ENCODE data around the gene OLFM2.

Gene OLFM2

GRCh38 chr19:9970481-9970880, 34.2 kb upstream of the OLFM2 start:
- H2AFZ ChIP-seq (ENCODE audit: low read depth): no peak overlapping the region
- H3K27me3 ChIP-seq (ENCODE audit: insufficient read depth, low read depth): peaks cover 19% of the 10 kb centered on the region
- no peaks in the 10 kb centered on the region for H4K20me1 ChIP-seq (ENCODE audit: insufficient read depth)
- no peak overlapping the region for H3K4me3 ChIP-seq (IDR thresholded peaks at IDR 0.05; ENCODE audit: insufficient read depth, low read depth, low read length)
- no peak overlapping the region for H3K9ac ChIP-seq
- no peaks in the 10 kb centered on the region for H3K36me3 ChIP-seq (ENCODE audit: insufficient read depth)
- no peak overlapping the region for H3K4me2 ChIP-seq
- H3K27ac ChIP-seq: no peak overlapping the region
- TF ChIP-seq CTCF (conservative IDR thresholded peaks at IDR 0.05; ENCODE audit: low read depth, low read length): no peak
- no peaks in the 10 kb centered on the region for H3K79me2 ChIP-seq (ENCODE audit: insufficient read depth, low read depth)
- H3K4me1 ChIP-seq (ENCODE audit: low read depth, poor library complexity, severe bottlenecking): no peaks in the 10 kb centered on the region

- Histone ChIP-seq H3K36me3 (ENCODE audit: insufficient read depth) (no peaks in the 10 kb centered on the region), H3K79me2 (ENCODE audit: insufficient read depth, low read depth) (no peaks in the 10 kb centered on the region), H3K27me3 (ENCODE audit: insufficient read depth, low read depth) (peaks cover 14% of the 10 kb centered on the region), H3K27ac (no peak overlapping the region), H4K20me1 (ENCODE audit: insufficient read depth) (no peaks in the 10 kb centered on the region), H2AFZ (ENCODE audit: low read depth) (no peak overlapping the region), H3K4me2 (no peak overlapping the region), H3K4me1 (ENCODE audit: low read depth, poor library complexity, severe bottlenecking) (no peaks in the 10 kb centered on the region), H3K9ac (no peak overlapping the region), H3K4me3 (IDR thresholded peaks at IDR 0.05; ENCODE audit: insufficient read depth, low read depth, low read length) (no peak overlapping the region)
- no peak for TF ChIP-seq CTCF (conservative IDR thresholded peaks at IDR 0.05; ENCODE audit: low read depth, low read length)
These were observed 33.3 kb upstream of the OLFM2 start for GRCh38 chr19:9969688-9969975.

- no peak overlapping the region for H3K4me2 ChIP-seq
- H3K4me3 ChIP-seq (IDR thresholded peaks at IDR 0.05; ENCODE audit: insufficient read depth, low read depth, low read length): no peak overlapping the region
- no peak for TF ChIP-seq CTCF (conservative IDR thresholded peaks at IDR 0.05; ENCODE audit: low read depth, low read length)
- H3K27ac ChIP-seq: no peak overlapping the region
- H3K9ac ChIP-seq: no peak overlapping the region
- no peaks in the 10 kb centered on the region for H3K79me2 ChIP-seq (ENCODE audit: insufficient read depth, low read depth)
- H3K4me1 ChIP-seq (ENCODE audit: low read depth, poor library complexity, severe bottlenecking): no peaks in the 10 kb centered on the region
- H2AFZ ChIP-seq (ENCODE audit: low read depth): no peak overlapping the region
- no peaks in the 10 kb centered on the region for H3K36me3 ChIP-seq (ENCODE audit: insufficient read depth)
- peaks cover 9% of the 10 kb centered on the region for H3K27me3 ChIP-seq (ENCODE audit: insufficient read depth, low read depth)
- H4K20me1 ChIP-seq (ENCODE audit: insufficient read depth): no peaks in the 10 kb centered on the region
These were observed 32.7 kb upstream of the OLFM2 start for GRCh38 chr19:9968820-9969687.

GRCh38 chr19:9967326-9967725, 31.0 kb upstream of the OLFM2 start:
- TF ChIP-seq CTCF (conservative IDR thresholded peaks at IDR 0.05; ENCODE audit: low read depth, low read length): no peak
- Histone ChIP-seq H4K20me1 (ENCODE audit: insufficient read depth) (no peaks in the 10 kb centered on the region), H3K4me2 (no peak overlapping the region), H3K36me3 (ENCODE audit: insufficient read depth) (no peaks in the 10 kb centered on the region), H3K27me3 (ENCODE audit: insufficient read depth, low read depth) (peaks cover 10% of the 10 kb centered on the region), H3K27ac (no peak overlapping the region), H3K4me1 (ENCODE audit: low read depth, poor library complexity, severe bottlenecking) (no peaks in the 10 kb centered on the region), H3K4me3 (IDR thresholded peaks at IDR 0.05; ENCODE audit: insufficient read depth, low read depth, low read length) (no peak overlapping the region), H3K79me2 (ENCODE audit: insufficient read depth, low read depth) (no peaks in the 10 kb centered on the region), H2AFZ (ENCODE audit: low read depth) (no peak overlapping the region), H3K9ac (no peak overlapping the region)
